Stimulated activated CD4-positive, alpha-beta T cell treated with anti-CD3 and anti-CD28 coated beads, Interleukin-4, amount 100 ng/mL, for 1 hour (primary cell): Measurements from ENCODE around the gene AFDN.

Experiments
- DNase-seq: peaks from one replicate; pipeline ENCODE4 v3.0.0-alpha.2; 2020

AFDN gene

GRCh38 chr6:167846997-167847606, 20.4 kb downstream of the AFDN start:
- no peak for DNase-seq

GRCh38 chr6:167847936-167848335, 21.2 kb downstream of the AFDN start:
- DNase-seq = no peak

GRCh38 chr6:167848783-167849182, 22.1 kb downstream of the AFDN start:
- DNase-seq = no peak

- DNase-seq = no peak
Observed at GRCh38 chr6:167849846-167850459, 23.2 kb downstream of the AFDN start.

- no peak for DNase-seq
Observed at GRCh38 chr6:167850782-167851181, 24.1 kb downstream of the AFDN start.

GRCh38 chr6:167851370-167851952, 24.8 kb downstream of the AFDN start:
- DNase-seq = no peak

- no peak for DNase-seq
Observed at GRCh38 chr6:167855825-167856425, 29.2 kb downstream of the AFDN start.

- DNase-seq = no peak
Observed at GRCh38 chr6:167856474-167856873, 29.8 kb downstream of the AFDN start.

- no peak for DNase-seq
Observed at GRCh38 chr6:167856999-167857660, 30.4 kb downstream of the AFDN start.

- no peak for DNase-seq
Observed at GRCh38 chr6:167858086-167858591, 31.4 kb downstream of the AFDN start.

- DNase-seq = no peak
Observed at GRCh38 chr6:167858842-167859664, 32.3 kb downstream of the AFDN start.

GRCh38 chr6:167860550-167861226, 34.0 kb downstream of the AFDN start:
- no peak for DNase-seq

GRCh38 chr6:167861424-167861823, 34.7 kb downstream of the AFDN start:
- no peak for DNase-seq

- DNase-seq = no peak
Observed at GRCh38 chr6:167863897-167864296, 37.2 kb downstream of the AFDN start.

- no peak for DNase-seq
Observed at GRCh38 chr6:167866642-167867041, 39.9 kb downstream of the AFDN start.

GRCh38 chr6:167870321-167870720, 43.6 kb downstream of the AFDN start:
- no peak for DNase-seq

- DNase-seq = no peak
Observed at GRCh38 chr6:167872538-167873210, 46.0 kb downstream of the AFDN start.

- DNase-seq = no peak
Observed at GRCh38 chr6:167877994-167878779, 51.5 kb downstream of the AFDN start.

- DNase-seq = no peak
Observed at GRCh38 chr6:167879612-167880011, 52.9 kb downstream of the AFDN start.

- DNase-seq = no peak
Observed at GRCh38 chr6:167881327-167881726, 54.6 kb downstream of the AFDN start.
